Prostate gland (tissue), 2 donors: ENCODE data around the gene CPS1. TPM values are rescaled to one million over a fixed set of nuclear protein-coding genes. Genes with fewer than 3 reads are reported as not detected.

ENCODE experiments used
- DNase-seq: peaks from one replicate; pipeline ENCODE4 v3.0.0-alpha.2; 2019; ENCODE audit warnings: low spot score
- H3K27ac ChIP-seq, 2 donors: fragments of 200-600 bp; sonication (generic); 2 replicates each; pipeline ENCODE4 v1.5.1; 2017 to 2019
- H3K27me3 ChIP-seq: fragments of 200-600 bp; sonication (generic); replicated peaks from 2 replicates; pipeline ENCODE4 v1.5.1; 2019; ENCODE audit not compliant: insufficient read depth
- H3K36me3 ChIP-seq, 2 donors: fragments of 200-600 bp; sonication (generic); 1 replicate in 1 of 2; 2 replicates in 1 of 2; pipeline versions ENCODE4 v1.5.1 to v1.8.1; 2017 to 2019
- H3K4me1 ChIP-seq: fragments of 200-600 bp; sonication (generic); replicated peaks from 2 replicates; pipeline ENCODE4 v1.5.1; 2019
- H3K4me3 ChIP-seq, 2 donors: fragments of 200-600 bp; sonication (generic); 2 replicates each; pipeline ENCODE4 v1.5.1; 2017 to 2019
- H3K9me3 ChIP-seq: fragments of 200-600 bp; sonication (generic); 2 replicates; pipeline ENCODE4 v1.5.1; 2017
- POLR2A ChIP-seq: fragments of 450-650 bp; IDR thresholded peaks from one replicate; pipeline ENCODE4 v1.6.1; 2016; ENCODE audit warnings: antibody characterized with exemption, mild to moderate bottlenecking
- POLR2AphosphoS5 ChIP-seq: sonication (generic); formaldehyde crosslinking; IDR thresholded peaks from one replicate; pipeline ENCODE4 v1.6.1; 2017; ENCODE audit warnings: antibody characterized with exemption
- WGBS: methylation state at CpG from one replicate; pipeline ENCODE4 v1.1.5; 2018; 5-methylcytosine and 5-hydroxymethylcytosine counted together
- intact Hi-C: fragments of 100-400 bp; cut with DNase I; formaldehyde crosslinking; loops from one replicate; pipeline ENCODE4 v1.14.2; 2022
- total RNA-seq, 2 donors: library from RNA; depleted of rRNA; stranded (reverse); fragments of >200 nt; gene quantifications; one replicate each; pipeline ENCODE4 v1.1.0, GENCODE V29; 2016
- TF ChIP-seq, protein P1 (sequence below), 4 experiments: fragments of 200-600 bp in 2 of 4; fragments of 450-650 bp in 2 of 4; sonication (generic) in 2 of 4; IDR thresholded peaks; 1 replicate in 3 of 4; 2 replicates in 1 of 4; pipeline ENCODE4 v1.5.1; 2016 to 2019; ENCODE audit warnings: antibody characterized with exemption in 4 of 4, mild to moderate bottlenecking in 2 of 4, moderate library complexity in 2 of 4

Gene CPS1
- total RNA-seq, 2 donors from 2014 or later, result 0.68 to 15.8 TPM

DNA sequence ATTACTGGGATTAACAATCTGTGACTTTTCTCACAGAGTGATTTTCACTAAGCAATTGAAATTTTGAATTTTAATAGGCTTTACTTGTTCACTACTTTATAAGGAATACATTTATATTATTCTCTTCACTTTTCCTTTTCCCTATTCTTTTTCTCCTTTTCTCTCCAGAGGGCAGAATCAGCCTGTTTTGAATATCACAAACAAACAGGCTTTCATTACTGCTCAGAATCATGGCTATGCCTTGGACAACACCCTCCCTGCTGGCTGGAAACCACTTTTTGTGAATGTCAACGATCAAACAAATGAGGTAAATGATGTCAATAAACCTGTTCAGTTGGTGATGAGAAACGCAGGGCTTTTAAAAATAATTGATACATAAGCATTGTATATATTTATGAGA lies 35.3 kb downstream of the CPS1 start:
- Histone ChIP-seq H3K27ac (no peak overlapping the region), H3K9me3 (no peaks in the 10 kb centered on the region), H3K36me3 (no peaks in the 10 kb centered on the region), H3K4me1 (no peaks in the 10 kb centered on the region), H3K27me3 (no peaks in the 10 kb centered on the region), H3K4me3 (no peak overlapping the region)
- no peak for TF ChIP-seq POLR2AphosphoS5
- TF ChIP-seq, protein P1, sequence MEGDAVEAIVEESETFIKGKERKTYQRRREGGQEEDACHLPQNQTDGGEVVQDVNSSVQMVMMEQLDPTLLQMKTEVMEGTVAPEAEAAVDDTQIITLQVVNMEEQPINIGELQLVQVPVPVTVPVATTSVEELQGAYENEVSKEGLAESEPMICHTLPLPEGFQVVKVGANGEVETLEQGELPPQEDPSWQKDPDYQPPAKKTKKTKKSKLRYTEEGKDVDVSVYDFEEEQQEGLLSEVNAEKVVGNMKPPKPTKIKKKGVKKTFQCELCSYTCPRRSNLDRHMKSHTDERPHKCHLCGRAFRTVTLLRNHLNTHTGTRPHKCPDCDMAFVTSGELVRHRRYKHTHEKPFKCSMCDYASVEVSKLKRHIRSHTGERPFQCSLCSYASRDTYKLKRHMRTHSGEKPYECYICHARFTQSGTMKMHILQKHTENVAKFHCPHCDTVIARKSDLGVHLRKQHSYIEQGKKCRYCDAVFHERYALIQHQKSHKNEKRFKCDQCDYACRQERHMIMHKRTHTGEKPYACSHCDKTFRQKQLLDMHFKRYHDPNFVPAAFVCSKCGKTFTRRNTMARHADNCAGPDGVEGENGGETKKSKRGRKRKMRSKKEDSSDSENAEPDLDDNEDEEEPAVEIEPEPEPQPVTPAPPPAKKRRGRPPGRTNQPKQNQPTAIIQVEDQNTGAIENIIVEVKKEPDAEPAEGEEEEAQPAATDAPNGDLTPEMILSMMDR (IDR thresholded peaks at IDR 0.05), result no peak
- 67% methylated on average over 2 of the region's 2 CpGs for WGBS
- intact Hi-C loops, result no loop called here
- DNase-seq, result no peak

GRCh38 chr2:210592726-210593125 lies 36.3 kb downstream of the CPS1 start:
- Histone ChIP-seq H3K4me1 (no peaks in the 10 kb centered on the region), H3K27me3 (no peaks in the 10 kb centered on the region), H3K36me3 (no peaks in the 10 kb centered on the region), H3K9me3 (no peaks in the 10 kb centered on the region), H3K27ac (no peak overlapping the region), H3K4me3 (no peak overlapping the region)
- no peak for TF ChIP-seq POLR2A
- no peak for TF ChIP-seq POLR2AphosphoS5
- TF ChIP-seq, protein P1 (IDR thresholded peaks at IDR 0.05), result no peak
- WGBS, result 63% methylated on average over 4 of the region's 4 CpGs
- intact Hi-C loops, result no loop called here
- no peak for DNase-seq

- whole genome bisulfite sequencing, result 60% methylated on average over 4 of the region's 4 CpGs
- intact Hi-C loops, result no loop called here
- no peaks in the 10 kb centered on the region for H3K27me3 ChIP-seq
- no peak overlapping the region for H3K4me3 ChIP-seq
- no peaks in the 10 kb centered on the region for H3K9me3 ChIP-seq
- DNase-seq, result no peak
- no peak overlapping the region for H3K27ac ChIP-seq
- H3K36me3 ChIP-seq, result no peaks in the 10 kb centered on the region
- TF ChIP-seq, protein P1 (IDR thresholded peaks at IDR 0.05), result no peak
- no peak for TF ChIP-seq POLR2A
- no peak for TF ChIP-seq POLR2AphosphoS5
- H3K4me1 ChIP-seq, result no peaks in the 10 kb centered on the region
Observed at GRCh38 chr2:210593166-210593565, 36.8 kb downstream of the CPS1 start.

GRCh38 chr2:210598219-210598618 lies 41.8 kb downstream of the CPS1 start:
- H3K36me3 ChIP-seq, result no peaks in the 10 kb centered on the region
- WGBS, result 93% methylated on average over 3 of the region's 3 CpGs

GRCh38 chr2:210599476-210599875 lies 43.1 kb downstream of the CPS1 start:
- no peak overlapping the region for H3K4me3 ChIP-seq
- H3K4me1 ChIP-seq, result no peaks in the 10 kb centered on the region
- H3K27me3 ChIP-seq, result no peaks in the 10 kb centered on the region
- no peak overlapping the region for H3K27ac ChIP-seq
- intact Hi-C loops, result no loop called here
- H3K9me3 ChIP-seq, result no peaks in the 10 kb centered on the region
- no peaks in the 10 kb centered on the region for H3K36me3 ChIP-seq
- no peak for TF ChIP-seq POLR2AphosphoS5
- TF ChIP-seq, protein P1 (IDR thresholded peaks at IDR 0.05), result no peak
- no peak for TF ChIP-seq POLR2A
- WGBS, result 84% methylated on average over 1 of the region's 1 CpG
- no peak for DNase-seq

More at GRCh38 chr2:210598219-210598618, 41.8 kb downstream of the CPS1 start:
- H3K27me3 ChIP-seq, result no peaks in the 10 kb centered on the region
- TF ChIP-seq, protein P1 (IDR thresholded peaks at IDR 0.05), result no peak
- TF ChIP-seq POLR2A, result no peak
- TF ChIP-seq POLR2AphosphoS5, result no peak
- intact Hi-C loops, result no loop called here
- no peaks in the 10 kb centered on the region for H3K4me1 ChIP-seq
- H3K4me3 ChIP-seq, result no peak overlapping the region
- no peak overlapping the region for H3K27ac ChIP-seq
- H3K9me3 ChIP-seq, result no peaks in the 10 kb centered on the region
- DNase-seq, result no peak
